ENCODE measurements around the gene LOXL4.

DNA sequence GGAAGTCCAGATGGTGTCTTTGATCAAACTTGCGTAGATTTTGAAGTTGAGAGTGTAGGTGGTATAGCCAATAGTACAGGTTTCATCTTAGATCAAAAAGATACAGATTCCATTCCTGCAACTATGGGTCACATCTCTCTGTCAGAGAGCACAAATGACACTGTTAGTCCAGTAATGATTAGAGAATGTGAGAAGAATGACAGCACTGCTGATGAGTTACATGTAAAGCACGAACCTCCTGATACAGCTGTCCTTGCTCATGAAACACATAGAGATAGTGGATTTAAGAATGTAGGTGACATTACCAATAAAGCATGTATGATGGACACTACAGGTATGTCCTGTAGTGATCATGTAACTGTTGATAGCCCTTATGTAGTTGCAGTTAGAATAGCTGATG lies 59.1 kb downstream of the LOXL4 start:
- TF ChIP-seq POLR2A (IDR thresholded peaks at IDR 0.05; ENCODE audit: low read depth, low read length) (no peak), POLR2AphosphoS5 (IDR thresholded peaks at IDR 0.05; ENCODE audit: low read depth, low read length) (no peak), TAF1 (IDR thresholded peaks at IDR 0.05; ENCODE audit: borderline replicate concordance, low read depth, low read length) (no peak)

All from GM12892 (cell line).